ENCODE measurements around the gene SPATA46. TPM values are rescaled to one million over a fixed set of nuclear protein-coding genes. Genes with fewer than 3 reads are reported as not detected.

SPATA46 gene
- total and polyA plus RNA-seq, 11 donors = not detected

- no peak for TF ChIP-seq CTCF (IDR thresholded peaks at IDR 0.05)
- TF ChIP-seq POLR2A (IDR thresholded peaks at IDR 0.05) = no peak
- H3K4me1 ChIP-seq = peaks cover 0 to 12% (median 0%) of the 10 kb centered on the region in 12 donors
- intact Hi-C loops (cut with DNase I) = loop anchor here in 1 of 10 donors (5.0 kb wide), 1 partner anchor 49 kb away; no protein-coding TSS in a partner anchor
- no peaks in the 10 kb centered on the region for H3K27me3 ChIP-seq
- ATAC-seq = no peak
- no peak for DNase-seq
- WGBS, 4 donors = 79 to 83% (median 82%) methylated on average over 6 of the region's 6 CpGs
- peaks cover 0 to 3% (median 0%) of the 10 kb centered on the region in 9 donors for H3K36me3 ChIP-seq
- no peaks in the 10 kb centered on the region for H3K9me3 ChIP-seq
- no peak overlapping the region for H3K27ac ChIP-seq
- H3K4me3 ChIP-seq = no peak overlapping the region
Measured at GRCh38 chr1:162351246-162351842, 25.3 kb downstream of the SPATA46 start.

DNA sequence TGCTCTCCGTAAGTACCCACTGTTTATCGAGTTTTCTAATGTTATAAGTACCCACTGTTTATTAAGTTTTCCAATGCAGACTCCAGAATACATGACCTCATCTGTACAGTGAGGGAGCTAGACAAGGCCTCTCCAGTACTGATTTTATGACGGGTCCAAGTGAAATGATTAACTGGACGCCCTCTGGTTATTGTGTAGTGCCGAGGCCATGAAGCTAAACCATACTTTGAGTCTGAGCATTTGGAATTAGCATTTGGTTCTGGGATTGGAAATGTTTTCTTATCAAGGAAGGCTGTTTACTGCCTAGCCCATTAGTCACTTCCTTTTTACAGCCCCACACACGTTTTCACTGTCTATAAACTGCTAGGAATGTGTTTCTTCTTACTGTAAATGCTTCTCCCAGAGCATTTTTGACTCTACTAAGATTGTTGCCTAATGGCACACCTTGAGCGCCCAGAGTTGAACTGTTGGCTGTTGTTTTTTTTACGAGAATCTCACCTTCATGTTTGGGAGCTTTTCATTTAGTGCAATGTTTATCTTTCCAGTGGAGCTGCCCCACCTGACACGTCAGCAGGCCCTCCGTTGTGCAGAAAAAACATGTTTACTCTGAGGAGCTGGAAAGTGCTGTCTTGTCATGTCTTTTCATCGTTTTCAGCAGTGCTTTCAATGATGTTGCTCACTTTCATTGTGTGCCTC is 26.9 kb downstream of the SPATA46 start:
- 53 to 63% (median 56%) methylated on average over 11 of the region's 11 CpGs for WGBS, 4 donors
- DNase-seq (no peak), ATAC-seq (peak in 1 of 4 donors; percentile 20)
- no peaks in the 10 kb centered on the region for H3K9me3 ChIP-seq
- H3K4me3 ChIP-seq = no peak overlapping the region
- TF ChIP-seq POLR2A (IDR thresholded peaks at IDR 0.05) = no peak
- intact Hi-C loops (cut with DNase I) = loop anchor here in 1 of 10 donors (5.0 kb wide), 1 partner anchor 47 kb away; no protein-coding TSS in a partner anchor
- no peaks in the 10 kb centered on the region for H3K27me3 ChIP-seq
- H3K4me1 ChIP-seq = peaks cover 0 to 12% (median 0%) of the 10 kb centered on the region in 12 donors
- H3K36me3 ChIP-seq = no peaks in the 10 kb centered on the region
- H3K27ac ChIP-seq = no peak overlapping the region

DNA sequence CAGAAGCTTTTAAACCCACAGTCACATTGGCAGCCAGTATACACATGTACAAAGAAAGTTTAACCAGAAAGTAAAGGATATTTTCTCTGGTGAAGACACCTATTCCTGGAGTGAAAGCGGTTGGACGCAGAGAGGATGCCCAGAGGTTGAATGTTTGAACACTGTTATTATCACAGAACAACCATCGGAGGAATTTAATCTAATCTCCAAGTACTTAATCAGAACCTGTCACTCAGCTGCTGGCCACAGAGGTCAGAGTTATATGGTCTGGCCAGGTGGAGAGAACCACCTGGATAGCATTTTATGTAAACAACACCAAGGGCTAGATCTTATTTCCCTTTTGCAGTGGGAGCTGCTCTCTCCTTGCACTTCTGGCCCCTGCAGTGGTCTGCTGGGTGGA is 29.4 kb downstream of the SPATA46 start:
- Histone ChIP-seq H3K36me3 (no peaks in the 10 kb centered on the region), H3K27me3 (no peaks in the 10 kb centered on the region), H3K27ac (no peak overlapping the region), H3K9me3 (no peaks in the 10 kb centered on the region), H3K4me3 (no peak overlapping the region), H3K4me1 (peaks cover 0 to 12% (median 0%) of the 10 kb centered on the region in 12 donors)
- ATAC-seq (no peak), DNase-seq (no peak)
- intact Hi-C loops (cut with DNase I) = no loop called here
- 62 to 67% (median 63%) methylated on average over 3 of the region's 3 CpGs for WGBS, 4 donors
- TF ChIP-seq CTCF (IDR thresholded peaks at IDR 0.05) (no peak), POLR2A (IDR thresholded peaks at IDR 0.05) (no peak)

GRCh38 chr1:162343470-162343869 is 33.2 kb downstream of the SPATA46 start:
- Histone ChIP-seq H3K27me3 (no peaks in the 10 kb centered on the region), H3K4me1 (no peaks in the 10 kb centered on the region), H3K9me3 (no peaks in the 10 kb centered on the region), H3K36me3 (no peaks in the 10 kb centered on the region), H3K4me3 (no peak overlapping the region), H3K27ac (no peak overlapping the region)
- intact Hi-C loops (cut with DNase I) = no loop called here
- TF ChIP-seq POLR2A (IDR thresholded peaks at IDR 0.05) (no peak), CTCF (IDR thresholded peaks at IDR 0.05) (no peak)
- ATAC-seq (no peak), DNase-seq (no peak)
- WGBS, 4 donors = 83 to 97% (median 92%) methylated on average over 5 of the region's 5 CpGs
